Inflammatory macrophage (primary cell): ENCODE measurements around the gene MYO1F.
"Not testable (repeated sequence)": the region's sequence is repeated elsewhere in the genome, so short reads cannot be mapped to it uniquely, and the experiment has no call there.

Experiments
- DNase-seq, 2 donors: peaks; one replicate each; pipeline ENCODE4 v3.0.0-alpha.2; 2020 to 2022

MYO1F gene

DNA sequence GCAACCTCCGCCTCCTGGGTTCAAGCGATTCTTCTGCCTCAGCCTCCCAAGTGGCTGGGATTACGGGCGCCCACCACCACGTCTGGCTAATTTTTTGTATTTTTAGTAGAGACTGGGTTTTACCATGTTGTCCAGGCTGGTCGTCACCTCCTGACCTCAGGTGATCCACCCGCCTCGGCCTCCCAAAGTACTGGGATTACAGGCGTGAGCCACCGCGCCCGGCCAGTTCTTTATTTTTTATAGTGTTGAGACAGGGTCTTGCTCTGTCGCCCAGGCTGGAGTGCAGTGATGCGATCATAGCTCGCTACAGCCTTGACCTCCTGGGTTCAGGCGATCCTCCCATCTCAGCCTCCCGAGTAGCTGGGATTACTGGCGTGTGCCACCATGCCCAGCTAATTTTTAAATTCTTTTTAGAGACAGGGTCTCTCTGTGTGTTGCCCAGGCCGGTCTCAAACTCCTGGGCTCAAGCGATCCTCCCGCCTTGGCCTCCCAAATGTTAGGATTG is 62.7 kb downstream of the MYO1F start:
- DNase-seq: not testable (repeated sequence)

DNA sequence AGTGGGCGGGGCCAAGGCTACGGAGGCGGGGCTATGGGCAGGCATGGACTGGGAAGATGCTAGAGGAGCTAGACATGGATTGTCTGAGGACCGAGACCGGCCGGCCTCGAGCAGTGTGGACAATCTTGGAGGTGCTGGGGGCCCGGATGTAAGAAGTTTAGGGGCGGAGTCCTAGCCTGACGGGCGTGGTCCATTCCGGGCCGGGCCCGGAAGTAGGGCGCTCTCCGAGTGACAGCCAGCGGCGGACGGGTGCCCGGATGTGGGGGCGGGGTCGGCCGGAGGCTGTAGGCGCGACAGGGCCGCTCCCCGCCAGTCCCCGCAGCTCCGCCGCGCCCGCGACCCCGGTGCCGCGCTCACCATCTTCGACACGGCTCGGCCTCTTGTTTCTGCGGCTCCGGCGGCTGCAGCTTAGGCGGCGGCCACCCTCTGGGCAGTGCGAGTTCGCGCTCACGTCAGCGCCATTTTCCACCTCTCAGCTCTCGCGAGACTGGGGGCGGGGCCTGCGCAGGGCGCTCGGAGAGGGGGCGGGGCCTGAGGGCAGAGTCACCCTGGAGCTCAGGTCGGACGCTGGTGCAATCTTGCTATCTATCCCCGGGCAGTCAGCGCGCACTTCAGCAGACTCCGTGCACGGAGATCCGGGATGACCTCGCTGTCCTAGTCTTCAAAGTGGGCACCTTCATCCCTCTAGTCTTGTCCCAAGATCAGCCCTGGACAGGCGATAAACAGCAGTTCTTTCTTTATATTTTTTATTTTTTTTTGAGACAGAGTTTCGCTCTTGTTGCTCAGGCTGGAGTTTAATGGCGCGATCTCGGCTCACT is 63.3 kb downstream of the MYO1F start, which contains the start of gene ZNF414:
ZNF414 (minus strand) TSS at position 481 of the 818 bp plus-strand sequence; CDS start at position 360, 121 bp downstream.
- peak; percentile 97 to 98 for DNase-seq

DNA sequence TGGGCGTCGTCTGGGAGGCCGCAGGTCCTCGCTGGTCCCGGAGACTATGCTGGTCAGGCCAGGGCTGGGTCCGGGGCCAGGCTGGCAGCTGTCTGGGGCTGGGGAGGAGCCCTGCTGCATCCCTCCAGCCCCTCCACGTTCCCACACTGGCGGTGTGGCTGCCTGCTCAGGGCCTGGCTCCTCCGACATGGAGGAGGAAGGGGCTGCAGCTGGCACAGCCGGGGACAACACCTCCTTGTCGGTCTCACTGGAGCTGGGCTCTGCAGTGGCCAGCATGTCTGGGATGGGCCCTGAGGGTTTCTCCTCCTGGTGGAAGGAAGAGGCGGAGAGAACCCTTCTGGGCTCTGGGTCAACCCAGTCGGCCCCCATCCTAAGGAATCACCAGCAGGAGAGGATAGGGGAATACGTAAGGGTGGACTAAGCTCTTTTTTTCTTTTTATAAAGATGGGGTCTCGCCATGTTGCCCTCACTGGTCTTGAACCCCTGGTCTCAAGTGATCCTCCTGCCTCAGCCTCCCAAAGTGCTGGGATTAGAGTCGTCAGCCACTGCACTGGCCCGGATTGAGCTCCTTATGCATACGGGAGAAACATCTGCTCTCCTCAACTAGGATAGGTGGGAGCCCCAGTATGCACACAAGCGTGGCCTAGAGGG is 64.1 kb downstream of the MYO1F start:
- no peak for DNase-seq

DNA sequence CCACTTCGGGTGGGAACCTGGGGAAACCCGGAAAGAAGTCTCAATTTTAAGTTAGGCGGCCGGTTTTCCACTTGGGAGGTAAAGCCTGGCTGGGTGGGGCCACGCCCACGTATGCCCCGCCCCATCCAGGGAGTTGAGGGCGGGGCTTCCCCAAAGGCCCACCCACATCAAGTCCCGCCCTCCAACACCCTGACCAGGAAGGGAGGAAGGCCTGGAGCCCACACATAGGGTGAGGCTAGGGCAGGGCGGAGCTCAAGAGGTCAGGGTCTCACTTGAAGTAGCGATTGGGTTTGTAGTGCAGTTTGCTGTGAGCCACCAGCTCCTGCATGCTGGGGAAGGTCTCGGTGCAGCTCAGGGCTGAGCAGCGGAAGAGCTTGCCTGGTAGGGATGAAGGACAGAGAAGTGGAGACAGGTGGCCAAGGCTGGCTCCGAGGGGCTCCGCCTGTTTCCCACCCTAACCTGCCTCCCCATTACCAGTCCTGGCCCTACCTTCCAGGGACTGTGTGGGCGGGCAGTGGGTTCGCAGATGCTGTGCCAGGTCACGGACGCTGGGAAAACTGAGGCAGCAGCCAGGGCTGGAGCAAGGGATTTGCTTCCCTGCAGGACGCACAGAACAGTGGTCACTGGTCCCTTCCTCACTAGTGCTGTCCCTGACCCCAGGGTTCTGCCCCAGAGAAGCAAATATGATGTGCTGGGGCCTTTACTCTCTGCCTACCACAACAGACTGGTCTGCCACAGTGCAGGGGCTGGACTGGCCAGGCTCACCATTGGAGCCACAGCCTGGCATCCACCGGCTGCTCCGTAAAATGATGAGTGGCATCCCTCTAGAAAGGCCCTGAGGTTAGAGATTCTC is 64.9 kb downstream of the MYO1F start:
- peak; percentile 63 to 71 for DNase-seq

DNA sequence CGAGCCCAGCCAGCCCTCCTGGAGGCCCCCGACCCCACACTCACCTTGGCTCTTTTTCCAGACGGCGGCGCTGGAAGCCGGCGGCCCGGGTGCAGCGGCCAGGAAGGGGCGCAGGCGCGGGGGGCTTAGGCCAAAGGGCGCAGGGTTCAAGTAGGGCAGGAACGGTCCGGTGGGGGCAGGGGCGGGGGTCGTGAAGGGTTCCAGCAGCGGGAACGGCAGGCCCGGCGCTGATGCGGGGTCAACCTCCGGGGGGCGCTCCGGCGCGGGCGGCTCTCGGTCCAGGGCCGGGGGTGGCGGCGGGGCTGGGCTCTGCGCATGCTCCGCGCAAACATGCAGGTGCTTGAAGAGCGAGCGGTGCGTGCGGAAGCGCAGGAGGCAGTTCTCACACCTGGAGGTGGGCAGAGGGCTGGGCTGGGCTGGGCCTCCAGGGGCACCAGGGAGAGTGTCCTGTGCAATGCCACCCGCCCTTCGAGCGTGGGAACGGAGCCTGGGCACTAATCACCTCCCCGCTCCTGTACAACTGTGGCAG is 65.6 kb downstream of the MYO1F start:
- no peak for DNase-seq

DNA sequence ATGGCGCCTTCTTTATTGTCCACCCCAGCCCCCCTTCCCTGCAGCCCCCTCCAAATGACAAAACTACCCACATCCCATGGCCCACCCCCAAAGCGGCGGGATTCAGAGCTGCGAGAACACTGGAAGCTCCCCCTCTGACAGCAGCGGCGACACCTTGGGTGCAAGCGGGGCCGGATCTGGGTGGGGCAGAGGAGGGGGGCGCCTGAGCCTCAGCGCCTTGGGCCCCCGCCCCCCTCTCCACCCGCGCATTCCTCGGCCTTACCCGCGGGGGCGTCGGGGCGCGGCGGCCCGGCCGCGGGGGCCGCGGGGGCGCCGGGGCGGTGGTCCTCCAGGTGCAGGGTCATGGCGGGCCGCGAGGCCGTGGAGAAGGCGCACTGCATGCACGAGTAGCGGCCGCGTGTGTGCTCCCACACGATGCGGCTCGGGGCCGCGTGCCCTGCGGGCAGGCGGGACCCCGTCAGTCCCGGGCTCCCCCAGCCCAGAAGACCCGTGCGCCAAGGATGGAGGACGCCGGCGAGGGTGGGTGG is 66.6 kb downstream of the MYO1F start:
- no peak for DNase-seq

DNA sequence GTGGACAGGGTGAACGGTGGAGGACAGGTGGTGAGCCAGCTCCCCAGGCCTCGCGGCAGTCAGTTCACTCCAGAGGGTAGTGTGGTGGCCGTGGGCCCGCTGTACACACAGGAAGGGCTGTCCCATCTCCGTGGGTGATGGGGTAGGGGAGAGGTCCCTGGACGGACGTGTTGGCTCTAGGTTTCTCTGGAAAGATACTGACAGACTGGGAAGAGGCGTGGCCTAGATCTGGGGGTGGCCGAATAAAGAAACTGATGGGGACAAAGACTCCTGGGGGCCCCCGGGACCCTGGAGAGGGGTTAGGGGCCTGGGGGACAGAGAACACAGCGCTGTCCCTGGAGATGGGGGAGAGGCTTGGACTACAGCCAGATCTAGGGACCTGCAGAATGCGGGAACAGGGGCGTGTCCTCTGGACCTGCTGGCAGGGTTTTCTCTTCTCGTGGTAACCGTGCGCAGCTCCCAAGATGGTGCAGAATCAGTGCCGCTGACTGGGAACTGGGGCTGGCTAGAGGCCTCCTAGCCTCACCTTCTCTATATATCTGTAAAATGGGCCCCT is 70.8 kb downstream of the MYO1F start:
- no peak for DNase-seq

DNA sequence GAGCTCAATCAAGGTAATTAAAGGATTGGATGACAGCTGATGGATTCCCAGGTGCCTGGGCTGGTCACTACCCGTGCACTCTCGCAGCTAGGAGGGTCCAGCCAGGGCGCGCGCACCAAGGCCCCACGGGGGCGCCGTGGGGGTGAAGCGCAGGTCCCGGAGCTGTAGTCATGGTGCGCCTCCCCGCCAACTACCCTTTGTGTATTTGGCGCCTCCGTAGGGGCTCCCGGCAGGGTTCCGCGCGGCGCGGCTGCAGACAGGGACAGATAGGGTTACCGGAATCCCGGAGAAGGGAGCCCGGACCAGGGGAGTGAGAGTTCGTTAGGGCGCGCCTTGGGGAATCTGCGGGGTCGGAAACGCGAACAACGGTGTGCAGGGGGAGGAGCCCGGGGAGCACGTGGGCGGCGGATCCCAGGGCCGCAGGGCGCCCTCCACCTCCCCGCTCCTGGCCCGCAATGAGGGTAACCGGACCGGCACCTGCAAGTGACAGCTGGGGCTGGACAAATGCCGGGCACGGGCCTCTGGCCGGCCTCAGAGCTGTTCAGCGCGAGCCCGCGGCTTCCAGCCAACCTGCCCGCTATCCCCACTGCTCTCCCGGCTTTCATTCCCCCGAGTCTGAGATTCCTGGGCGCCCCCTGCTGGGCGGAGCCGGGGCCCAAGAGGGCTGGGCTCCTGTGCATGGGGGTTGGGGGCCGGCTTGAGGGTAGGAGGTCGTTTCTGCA is 71.4 kb downstream of the MYO1F start:
- DNase-seq: peak; percentile 41 to 67

DNA sequence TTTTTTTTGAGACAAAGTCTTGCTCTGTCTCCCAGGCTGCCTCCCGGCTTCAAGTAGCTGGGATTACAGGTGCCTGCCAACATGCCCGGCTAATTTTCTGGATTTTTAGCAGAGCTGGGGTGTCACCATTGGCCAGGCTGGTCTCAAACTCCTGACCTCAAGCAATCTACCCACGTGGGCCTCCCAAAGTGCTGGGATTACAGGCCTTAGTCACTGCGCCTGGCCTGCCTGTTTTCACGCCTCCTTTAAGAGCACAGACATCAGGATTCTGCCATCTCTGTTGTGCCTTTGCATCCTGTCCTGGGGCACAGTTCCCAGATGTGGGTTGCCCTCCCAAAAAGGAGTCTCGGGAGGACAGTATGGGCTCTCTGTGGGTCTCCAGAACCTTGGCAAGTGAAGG is 72.3 kb downstream of the MYO1F start:
- DNase-seq: peak; percentile 34 to 56

DNA sequence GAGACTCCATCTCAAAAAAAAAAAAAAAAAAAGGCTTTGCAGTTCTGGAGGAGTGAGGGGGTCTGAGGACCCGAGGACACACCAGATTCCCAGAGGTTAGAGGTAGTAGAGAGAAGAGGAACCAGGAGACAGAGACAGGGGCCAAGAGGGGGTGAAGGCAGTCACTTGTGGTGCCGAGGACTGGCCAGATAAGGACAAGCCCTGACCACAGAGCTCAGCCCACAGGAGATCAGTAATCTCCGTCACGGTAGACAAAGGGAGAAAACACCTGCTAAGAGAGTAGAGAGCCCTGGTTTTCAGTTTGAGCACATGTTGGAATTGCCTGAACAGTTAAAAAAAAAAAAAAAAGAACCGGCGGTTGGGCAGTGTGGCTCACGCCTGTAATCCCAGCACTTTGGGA is 73.1 kb downstream of the MYO1F start:
- no peak for DNase-seq

DNA sequence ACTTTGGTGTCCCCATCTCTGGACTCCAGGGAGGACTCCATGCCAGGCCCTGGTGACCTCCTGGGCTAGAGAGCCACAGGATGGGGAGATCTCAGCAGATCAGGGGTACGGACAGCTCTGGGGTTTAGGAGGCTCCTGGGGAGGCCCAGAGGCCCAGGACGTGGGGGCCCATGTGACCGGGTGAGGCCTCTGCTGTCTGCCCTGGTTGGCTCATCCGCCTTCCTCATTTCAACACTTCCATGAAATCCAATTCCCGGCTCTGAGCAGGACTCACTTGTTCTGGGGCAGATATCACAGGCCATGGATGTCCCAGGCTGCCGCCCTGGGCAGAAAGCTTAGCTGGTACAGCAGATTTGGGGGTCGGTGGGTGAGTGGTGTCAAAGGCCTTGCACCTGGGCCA is 73.7 kb downstream of the MYO1F start:
- DNase-seq: peak; percentile 87 to 90

DNA sequence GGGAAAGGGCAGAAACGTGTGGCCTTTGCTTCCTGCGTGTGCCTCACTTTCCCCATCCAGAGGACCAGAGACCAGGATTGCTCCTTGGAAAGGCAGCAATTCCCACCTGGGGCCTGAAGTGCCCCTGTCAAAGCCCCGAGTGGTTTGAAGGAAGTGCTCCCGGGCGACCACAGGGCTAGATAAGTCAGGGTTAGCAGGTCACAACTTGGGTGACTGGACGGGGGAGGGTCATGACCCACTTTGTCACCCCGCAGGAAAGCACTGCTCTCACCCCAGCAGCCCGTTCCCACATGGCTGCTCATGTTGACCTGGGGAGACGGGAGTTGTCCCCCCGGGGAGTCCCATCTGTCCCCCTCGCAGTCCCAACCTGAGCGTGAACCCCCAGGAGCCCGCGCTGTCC is 75.3 kb downstream of the MYO1F start:
- peak; percentile 50 to 63 for DNase-seq

DNA sequence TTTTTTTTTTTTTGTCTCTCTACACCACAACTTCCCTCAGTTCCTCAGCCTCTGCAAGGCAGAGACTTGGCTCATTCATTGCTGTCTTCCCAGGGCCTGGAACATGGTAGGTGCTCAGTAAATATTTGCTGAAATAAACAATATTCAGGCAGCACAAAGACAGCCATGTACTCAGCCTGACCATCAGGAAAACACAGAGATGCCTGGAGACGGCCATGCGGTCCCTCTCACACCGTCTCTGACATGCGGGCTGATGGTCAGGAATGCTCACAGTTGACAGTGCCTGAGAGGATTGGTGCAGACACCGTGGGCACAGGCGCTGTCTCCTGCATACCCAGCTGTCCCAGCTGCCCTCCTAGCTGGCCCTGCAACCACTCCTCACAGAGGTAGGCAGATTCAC is 75.7 kb downstream of the MYO1F start:
- no peak for DNase-seq

DNA sequence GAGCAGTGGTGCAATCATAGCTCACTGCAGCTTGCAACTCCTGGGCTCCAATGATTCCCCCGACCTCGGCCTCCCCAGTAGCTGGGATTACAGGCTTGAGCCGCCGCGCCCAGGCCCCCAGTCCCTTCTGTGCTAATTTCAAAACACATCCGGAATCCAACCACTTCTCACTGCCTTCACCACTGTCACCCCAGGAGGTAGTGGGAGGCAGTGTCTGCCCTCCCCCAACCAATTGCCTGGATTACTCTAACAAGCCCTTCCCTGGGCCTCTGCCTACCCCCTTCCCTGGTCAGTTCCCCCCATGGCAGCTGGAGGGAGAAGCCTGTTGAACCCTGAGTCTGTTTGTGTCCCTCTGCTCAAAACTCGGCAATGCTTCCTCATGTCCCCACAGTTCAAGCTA is 77.1 kb downstream of the MYO1F start:
- peak; percentile 92 to 94 for DNase-seq

DNA sequence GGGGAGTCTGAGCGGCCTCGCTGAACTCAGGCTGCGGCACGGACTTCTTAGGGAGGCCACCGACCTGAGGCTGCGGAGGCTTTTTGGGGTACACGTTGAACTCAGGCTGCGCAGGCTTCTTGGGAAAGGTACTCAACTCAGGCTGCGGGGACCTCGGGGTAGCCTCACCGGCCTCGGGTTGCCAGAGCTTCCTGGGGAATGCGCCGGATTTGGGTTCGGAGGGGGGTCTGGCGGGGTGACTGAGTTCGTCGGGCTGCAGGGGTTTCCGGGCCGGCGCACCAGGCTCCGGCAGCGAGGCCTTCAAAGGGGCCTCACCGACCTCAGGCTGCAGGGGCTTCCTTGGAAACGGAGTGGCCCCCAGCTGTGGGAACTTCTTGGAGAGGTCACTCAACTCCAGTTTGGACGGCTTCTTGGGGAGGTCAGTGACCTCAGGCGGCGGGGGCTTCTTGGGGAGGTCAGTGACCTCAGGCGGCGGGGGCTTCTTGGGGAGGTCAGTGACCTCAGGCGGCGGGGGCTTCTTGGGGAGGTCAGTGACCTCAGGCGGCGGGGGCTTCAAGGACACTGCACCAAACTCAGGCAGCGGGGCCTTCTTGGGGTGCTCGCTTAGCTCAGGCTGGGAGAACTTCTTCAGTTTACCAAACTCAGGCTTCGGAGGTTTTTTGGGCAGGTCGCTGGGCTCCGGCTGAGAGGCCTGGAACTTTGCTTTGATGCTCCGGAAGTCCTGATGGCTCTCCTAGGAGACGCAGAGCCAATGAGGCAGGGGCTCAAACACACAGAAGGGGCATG is 78.0 kb downstream of the MYO1F start:
- no peak for DNase-seq

DNA sequence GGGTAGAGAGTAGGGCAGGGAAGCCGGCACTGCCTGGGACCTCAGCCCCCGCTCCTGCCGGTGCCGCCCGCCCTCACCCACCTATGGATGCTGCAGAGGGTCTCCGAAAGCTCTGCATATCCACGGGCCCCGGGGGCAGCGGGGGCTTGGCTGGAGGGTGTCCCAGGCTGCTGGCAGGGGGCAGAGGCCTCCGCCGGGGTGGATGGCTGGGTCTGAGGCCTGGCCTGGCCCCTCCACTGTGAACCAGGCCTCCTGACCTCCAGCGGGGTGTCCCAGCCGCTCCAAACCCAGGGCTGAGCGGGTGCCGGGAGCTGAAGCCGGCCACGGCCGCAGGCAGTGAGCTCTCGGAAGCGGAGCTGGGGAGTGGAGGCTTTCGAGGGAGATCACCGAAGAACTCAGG is 78.9 kb downstream of the MYO1F start:
- DNase-seq: no peak

DNA sequence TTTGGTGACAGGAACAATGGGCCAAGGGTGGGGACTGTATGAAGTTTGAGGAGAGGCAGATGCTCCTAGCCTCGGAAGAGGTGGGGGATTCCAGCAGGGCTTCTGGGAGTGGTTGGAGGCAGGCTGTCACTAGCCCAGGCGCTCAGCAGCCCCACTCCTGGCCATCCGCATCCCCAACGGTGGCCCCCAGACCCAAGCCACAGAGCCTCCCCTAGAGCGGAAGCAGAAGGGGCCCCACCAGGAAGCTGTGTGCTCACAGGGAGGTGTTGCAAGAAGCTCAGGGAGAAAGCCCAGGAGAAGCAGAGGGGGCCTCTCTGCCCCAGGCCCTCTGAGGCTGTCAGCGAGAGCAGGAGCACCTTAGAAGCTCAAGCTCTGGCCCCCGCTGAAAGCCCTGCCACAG is 83.1 kb downstream of the MYO1F start:
- peak in 1 of 2 donors; percentile 49 for DNase-seq

DNA sequence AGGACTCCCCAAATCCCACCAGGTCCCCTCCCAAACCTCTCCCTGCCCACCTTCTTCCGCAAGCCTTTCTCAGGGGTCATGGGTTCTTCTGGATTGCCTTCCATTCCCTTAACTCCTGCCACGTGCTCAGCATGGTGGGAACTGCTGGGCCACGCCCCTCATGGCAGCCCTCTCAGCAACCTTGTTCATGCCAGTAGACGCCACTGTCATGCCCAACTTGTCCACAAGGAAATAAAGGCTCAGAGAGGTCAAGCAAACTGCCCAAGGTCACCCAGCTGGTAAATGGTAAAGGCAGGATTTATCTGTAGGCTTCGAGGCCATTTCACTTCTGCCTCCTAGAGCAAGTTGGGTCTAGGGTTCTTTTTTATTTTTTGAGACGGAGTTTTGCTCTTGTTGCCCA is 85.7 kb downstream of the MYO1F start:
- no peak for DNase-seq

DNA sequence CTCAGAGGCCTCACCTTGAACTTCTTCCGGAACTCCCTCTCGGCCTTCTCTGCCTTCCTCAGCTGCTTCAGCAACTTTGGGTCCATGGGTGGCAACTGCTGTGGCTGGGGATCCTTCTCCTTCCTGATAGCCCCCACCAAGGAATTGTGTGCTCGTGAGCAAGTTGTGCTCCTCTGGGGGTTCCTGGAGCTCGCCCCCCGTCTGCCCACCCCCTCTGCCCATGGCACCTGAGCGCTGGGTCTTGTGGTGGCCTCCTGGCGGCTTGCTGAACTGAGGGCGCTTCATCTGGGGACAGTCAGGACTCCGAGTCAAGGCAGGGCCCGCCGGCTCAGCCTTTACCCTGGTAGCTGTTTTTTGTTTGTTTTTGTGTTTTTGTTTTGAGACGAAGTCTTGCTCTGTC is 86.4 kb downstream of the MYO1F start:
- DNase-seq: no peak

DNA sequence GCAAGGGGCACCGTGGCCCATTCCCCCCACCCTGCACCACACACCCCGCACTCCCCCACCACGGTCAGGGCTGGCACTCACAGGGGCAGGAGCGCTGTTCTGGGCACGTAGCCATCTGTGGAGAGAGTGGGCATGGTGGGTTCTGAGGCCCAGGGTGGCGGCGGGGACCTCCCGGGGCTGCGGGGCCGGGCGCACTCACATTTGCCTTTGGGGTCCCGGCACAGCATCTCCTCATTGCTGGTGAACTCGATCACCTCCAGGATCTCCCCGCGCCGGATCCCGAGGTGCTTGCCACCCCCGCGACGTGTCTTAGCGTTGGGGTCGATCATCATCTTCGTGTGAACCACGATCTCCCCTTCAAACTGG is 86.9 kb downstream of the MYO1F start:
- no peak for DNase-seq
